ENCODE data around the gene TRAPPC12. TPM values are rescaled to one million over a fixed set of nuclear protein-coding genes. Genes with fewer than 3 reads are reported as not detected.

TRAPPC12 gene
- total RNA-seq, 4 donors from 2014 or later, result 125 to 157 (median 145) TPM

- Histone ChIP-seq H3K27ac (peak overlapping the region in 3 of 4 donors; percentile 43 to 95 (median 53)), H3K36me3 (peaks cover 0 to 56% (median 0%) of the 10 kb centered on the region in 3 donors), H3K4me1 (peaks cover 0 to 26% (median 10%) of the 10 kb centered on the region in 4 donors), H3K9me3 (no peaks in the 10 kb centered on the region), H3K27me3 (no peaks in the 10 kb centered on the region), H3K4me3 (no peak overlapping the region)
- 41 to 61% methylated on average over 11 of the region's 11 CpGs for WGBS, 2 donors
- peak in 1 of 2 donors; percentile 11 for TF ChIP-seq EP300 (IDR thresholded peaks at IDR 0.05)
- TF ChIP-seq CTCF (IDR thresholded peaks at IDR 0.05), result no peak
- TF ChIP-seq POLR2A (IDR thresholded peaks at IDR 0.05), result no peak
- no peak for DNase-seq (ENCODE audit: low spot score in 2 of 2)
Observed at GRCh38 chr2:3460156-3460555, 80.7 kb downstream of the TRAPPC12 start.

DNA sequence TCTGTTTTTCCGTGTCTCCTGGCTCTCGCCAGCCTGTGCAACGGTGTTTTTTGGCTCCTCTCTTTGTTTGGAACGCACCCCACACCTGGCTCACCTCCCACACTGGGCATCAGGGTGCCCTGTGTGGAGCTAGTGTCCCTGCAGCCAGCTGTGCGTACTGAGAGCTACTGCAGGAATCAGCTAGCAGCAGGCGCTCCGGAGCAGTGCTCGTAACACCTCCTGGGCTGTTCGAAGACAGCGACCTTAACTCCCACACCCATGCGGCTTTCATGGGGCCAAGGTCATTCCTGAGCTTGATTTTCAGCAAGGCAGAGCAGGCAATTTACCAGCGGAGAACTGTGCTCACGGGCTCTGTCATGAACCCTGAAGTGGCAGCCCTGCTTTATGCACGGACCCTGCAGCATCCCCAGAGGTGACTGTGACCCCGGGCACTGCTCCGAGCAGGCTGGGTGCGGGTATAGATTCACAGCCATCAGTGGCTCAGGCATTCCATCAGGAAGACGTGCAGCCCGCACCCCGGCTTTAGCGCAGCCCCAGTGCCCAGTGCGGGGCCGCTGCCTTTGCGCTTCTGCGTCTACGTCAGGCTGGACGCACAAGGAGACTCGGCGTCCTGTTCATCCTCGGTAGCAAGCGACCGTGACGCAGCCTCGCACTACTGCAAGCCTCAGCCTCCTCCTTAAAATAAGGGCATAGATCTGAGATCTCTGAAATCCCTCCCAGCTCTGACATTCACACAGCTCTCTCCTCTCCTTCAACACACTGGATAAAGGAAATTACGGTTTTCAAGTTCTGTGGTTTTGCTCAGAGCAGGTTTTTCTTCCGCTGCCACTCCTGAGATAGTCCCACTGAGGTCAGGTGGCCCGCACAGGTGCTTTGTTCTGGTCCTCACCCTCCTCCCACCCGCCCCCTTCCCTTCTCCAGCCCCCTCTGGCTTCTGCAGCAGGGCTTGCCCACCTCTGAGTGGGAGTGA, 81.6 kb downstream of the TRAPPC12 start:
- H3K9me3 ChIP-seq, result no peaks in the 10 kb centered on the region
- no peaks in the 10 kb centered on the region for H3K27me3 ChIP-seq
- 88 to 89% methylated on average over 34 to 38 of the region's 38 CpGs for WGBS, 2 donors
- peak in 1 of 2 donors; percentile 11 for DNase-seq (ENCODE audit: low spot score in 2 of 2)
- peaks cover 0 to 64% (median 0%) of the 10 kb centered on the region in 3 donors for H3K36me3 ChIP-seq
- TF ChIP-seq EP300 (IDR thresholded peaks at IDR 0.05) (no peak), CTCF (IDR thresholded peaks at IDR 0.05) (no peak)
- H3K27ac ChIP-seq, result peak overlapping the region; percentile 37 to 95 (median 71)
- peaks cover 0 to 30% (median 14%) of the 10 kb centered on the region in 4 donors for H3K4me1 ChIP-seq
- no peak overlapping the region for H3K4me3 ChIP-seq

DNA sequence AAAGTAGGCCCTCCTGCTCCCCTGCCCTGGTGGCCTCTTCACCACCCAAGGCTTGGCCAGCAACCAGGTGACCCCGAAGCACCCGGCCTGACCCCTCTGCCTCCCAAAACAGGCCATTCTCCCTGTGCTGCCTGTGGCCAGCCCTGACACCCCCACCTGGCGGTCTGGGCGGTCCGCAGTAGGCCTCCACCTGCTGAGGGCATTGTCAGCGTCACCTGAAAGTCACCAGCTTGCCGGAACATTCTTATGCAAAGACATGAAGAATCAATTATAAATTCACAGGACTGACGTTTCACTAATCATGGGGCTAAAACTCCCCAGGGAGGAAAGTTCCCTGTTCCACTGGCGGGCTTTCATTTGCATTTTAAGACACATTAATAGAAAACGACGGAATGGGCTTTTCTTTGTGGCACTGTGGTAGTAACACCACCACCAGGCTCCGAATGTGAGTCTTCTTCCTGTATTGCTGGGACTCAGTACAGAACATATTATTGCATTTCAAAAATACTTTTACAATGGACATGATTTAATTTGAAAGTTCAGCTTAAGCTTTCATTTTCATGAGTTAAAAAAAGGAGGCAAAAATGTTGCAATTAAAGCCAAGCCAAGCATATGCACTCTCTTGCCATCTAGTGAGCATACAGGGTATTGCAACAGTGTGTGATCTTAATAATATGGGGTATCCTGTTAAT, 82.5 kb downstream of the TRAPPC12 start:
- peaks cover 0 to 64% (median 0%) of the 10 kb centered on the region in 3 donors for H3K36me3 ChIP-seq
- TF ChIP-seq POLR2A (IDR thresholded peaks at IDR 0.05) (no peak), EP300 (IDR thresholded peaks at IDR 0.05) (no peak), CTCF (IDR thresholded peaks at IDR 0.05) (peak; percentile 82 to 94 (median 87))
- peak overlapping the region; percentile 37 to 95 (median 71) for H3K27ac ChIP-seq
- no peak overlapping the region for H3K4me3 ChIP-seq
- peaks cover 0 to 37% (median 16%) of the 10 kb centered on the region in 4 donors for H3K4me1 ChIP-seq
- H3K27me3 ChIP-seq, result no peaks in the 10 kb centered on the region
- 41 to 62% methylated on average over 7 to 12 of the region's 12 CpGs for WGBS, 2 donors
- DNase-seq (ENCODE audit: low spot score in 2 of 2), result peak; percentile 12 to 87
- H3K9me3 ChIP-seq, result no peaks in the 10 kb centered on the region

GRCh38 chr2:3462493-3463104, 83.1 kb downstream of the TRAPPC12 start:
- peak in 1 of 2 donors; percentile 10 for DNase-seq (ENCODE audit: low spot score in 2 of 2)
- no peak overlapping the region for H3K4me3 ChIP-seq
- H3K36me3 ChIP-seq, result peaks cover 0 to 64% (median 0%) of the 10 kb centered on the region in 3 donors
- peaks cover 0 to 38% (median 16%) of the 10 kb centered on the region in 4 donors for H3K4me1 ChIP-seq
- 68 to 70% methylated on average over 10 of the region's 10 CpGs for WGBS, 2 donors
- peak overlapping the region in 3 of 4 donors; percentile 36 to 95 (median 60) for H3K27ac ChIP-seq
- H3K9me3 ChIP-seq, result no peaks in the 10 kb centered on the region
- TF ChIP-seq POLR2A (IDR thresholded peaks at IDR 0.05) (no peak), CTCF (IDR thresholded peaks at IDR 0.05) (peak in 2 of 5 experiments; percentile 2 to 4)
- H3K27me3 ChIP-seq, result no peaks in the 10 kb centered on the region

All from tibial nerve (tissue), 4 donors.